ENCODE data around the gene ACSM5.
"Not testable (repeated sequence)": the region's sequence is repeated elsewhere in the genome, so short reads cannot be mapped to it uniquely, and the experiment has no call there.

Gene ACSM5

GRCh38 chr16:20430480-20430879 lies 21.1 kb downstream of the ACSM5 start:
- not testable (repeated sequence) for H3K27me3 ChIP-seq (ENCODE audit: control insufficient read depth, insufficient read depth, low read length); H3K9ac ChIP-seq (ENCODE audit: low read length); H3K9me3 ChIP-seq (ENCODE audit: control insufficient read depth, low read depth, low read length); H3K4me3 ChIP-seq (ENCODE audit: low read length); H3K4me1 ChIP-seq (ENCODE audit: control insufficient read depth, low read depth, low read length); H3K27ac ChIP-seq (ENCODE audit: low read length); H3K36me3 ChIP-seq (ENCODE audit: control insufficient read depth, low read depth, low read length)

GRCh38 chr16:20430948-20431347 lies 21.6 kb downstream of the ACSM5 start:
- Histone ChIP-seq H3K4me1 (ENCODE audit: control insufficient read depth, low read depth, low read length) (no peaks in the 10 kb centered on the region), H3K9ac (ENCODE audit: low read length) (no peak overlapping the region), H3K27me3 (ENCODE audit: control insufficient read depth, insufficient read depth, low read length) (no peaks in the 10 kb centered on the region), H3K9me3 (ENCODE audit: control insufficient read depth, low read depth, low read length) (no peaks in the 10 kb centered on the region), H3K36me3 (ENCODE audit: control insufficient read depth, low read depth, low read length) (no peaks in the 10 kb centered on the region), H3K27ac (ENCODE audit: low read length) (no peak overlapping the region), H3K4me3 (ENCODE audit: low read length) (no peak overlapping the region)

- not testable (repeated sequence) for H3K36me3 ChIP-seq (ENCODE audit: control insufficient read depth, low read depth, low read length); H3K27ac ChIP-seq (ENCODE audit: low read length); H3K27me3 ChIP-seq (ENCODE audit: control insufficient read depth, insufficient read depth, low read length); H3K9ac ChIP-seq (ENCODE audit: low read length); H3K4me3 ChIP-seq (ENCODE audit: low read length); H3K9me3 ChIP-seq (ENCODE audit: control insufficient read depth, low read depth, low read length); H3K4me1 ChIP-seq (ENCODE audit: control insufficient read depth, low read depth, low read length)
Measured at GRCh38 chr16:20438950-20439349, 29.6 kb downstream of the ACSM5 start.

- H3K36me3 ChIP-seq (ENCODE audit: control insufficient read depth, low read depth, low read length); H3K4me1 ChIP-seq (ENCODE audit: control insufficient read depth, low read depth, low read length); H3K27ac ChIP-seq (ENCODE audit: low read length); H3K9ac ChIP-seq (ENCODE audit: low read length); H3K9me3 ChIP-seq (ENCODE audit: control insufficient read depth, low read depth, low read length); H3K4me3 ChIP-seq (ENCODE audit: low read length); H3K27me3 ChIP-seq (ENCODE audit: control insufficient read depth, insufficient read depth, low read length): not testable (repeated sequence)
Measured at GRCh38 chr16:20439820-20440231, 30.5 kb downstream of the ACSM5 start.

GRCh38 chr16:20440731-20441130 lies 31.4 kb downstream of the ACSM5 start:
- H3K9ac ChIP-seq (ENCODE audit: low read length); H3K4me3 ChIP-seq (ENCODE audit: low read length); H3K36me3 ChIP-seq (ENCODE audit: control insufficient read depth, low read depth, low read length); H3K27me3 ChIP-seq (ENCODE audit: control insufficient read depth, insufficient read depth, low read length); H3K4me1 ChIP-seq (ENCODE audit: control insufficient read depth, low read depth, low read length); H3K27ac ChIP-seq (ENCODE audit: low read length); H3K9me3 ChIP-seq (ENCODE audit: control insufficient read depth, low read depth, low read length): not testable (repeated sequence)

- no peaks in the 10 kb centered on the region for H3K4me1 ChIP-seq (ENCODE audit: control insufficient read depth, low read depth, low read length)
- H3K4me3 ChIP-seq (ENCODE audit: low read length), result no peak overlapping the region
- H3K27ac ChIP-seq (ENCODE audit: low read length), result no peak overlapping the region
- H3K9me3 ChIP-seq (ENCODE audit: control insufficient read depth, low read depth, low read length), result no peaks in the 10 kb centered on the region
- no peak overlapping the region for H3K9ac ChIP-seq (ENCODE audit: low read length)
- H3K36me3 ChIP-seq (ENCODE audit: control insufficient read depth, low read depth, low read length), result no peaks in the 10 kb centered on the region
- H3K27me3 ChIP-seq (ENCODE audit: control insufficient read depth, insufficient read depth, low read length), result no peaks in the 10 kb centered on the region
Measured at GRCh38 chr16:20441191-20441590, 31.9 kb downstream of the ACSM5 start.

GRCh38 chr16:20441859-20442258 lies 32.5 kb downstream of the ACSM5 start:
- not testable (repeated sequence) for H3K4me3 ChIP-seq (ENCODE audit: low read length); H3K27ac ChIP-seq (ENCODE audit: low read length); H3K27me3 ChIP-seq (ENCODE audit: control insufficient read depth, insufficient read depth, low read length); H3K9ac ChIP-seq (ENCODE audit: low read length); H3K36me3 ChIP-seq (ENCODE audit: control insufficient read depth, low read depth, low read length); H3K4me1 ChIP-seq (ENCODE audit: control insufficient read depth, low read depth, low read length); H3K9me3 ChIP-seq (ENCODE audit: control insufficient read depth, low read depth, low read length)

- not testable (repeated sequence) for H3K4me3 ChIP-seq (ENCODE audit: low read length); H3K36me3 ChIP-seq (ENCODE audit: control insufficient read depth, low read depth, low read length); H3K9me3 ChIP-seq (ENCODE audit: control insufficient read depth, low read depth, low read length); H3K4me1 ChIP-seq (ENCODE audit: control insufficient read depth, low read depth, low read length); H3K27me3 ChIP-seq (ENCODE audit: control insufficient read depth, insufficient read depth, low read length); H3K27ac ChIP-seq (ENCODE audit: low read length); H3K9ac ChIP-seq (ENCODE audit: low read length)
Measured at GRCh38 chr16:20446652-20447393, 37.5 kb downstream of the ACSM5 start.

GRCh38 chr16:20451364-20451763 lies 42.0 kb downstream of the ACSM5 start, which contains the start of gene ACSM2A:
Gene ACSM2A, plus strand, starts transcription at chr16:20451521. Its CDS starts 8,594 bp downstream, at chr16:20460115.
- H3K27me3 ChIP-seq (ENCODE audit: control insufficient read depth, insufficient read depth, low read length); H3K9me3 ChIP-seq (ENCODE audit: control insufficient read depth, low read depth, low read length): not testable (repeated sequence)

GRCh38 chr16:20453633-20454032 lies 44.3 kb downstream of the ACSM5 start:
- H3K27ac ChIP-seq (ENCODE audit: low read length); H3K4me3 ChIP-seq (ENCODE audit: low read length); H3K4me1 ChIP-seq (ENCODE audit: control insufficient read depth, low read depth, low read length); H3K36me3 ChIP-seq (ENCODE audit: control insufficient read depth, low read depth, low read length); H3K27me3 ChIP-seq (ENCODE audit: control insufficient read depth, insufficient read depth, low read length); H3K9me3 ChIP-seq (ENCODE audit: control insufficient read depth, low read depth, low read length); H3K9ac ChIP-seq (ENCODE audit: low read length): not testable (repeated sequence)

More at GRCh38 chr16:20451364-20451763, 42.0 kb downstream of the ACSM5 start, which contains the start of gene ACSM2A:
- H3K36me3 ChIP-seq (ENCODE audit: control insufficient read depth, low read depth, low read length); H3K27ac ChIP-seq (ENCODE audit: low read length); H3K9ac ChIP-seq (ENCODE audit: low read length); H3K4me1 ChIP-seq (ENCODE audit: control insufficient read depth, low read depth, low read length); H3K4me3 ChIP-seq (ENCODE audit: low read length): not testable (repeated sequence)

- not testable (repeated sequence) for H3K4me3 ChIP-seq (ENCODE audit: low read length); H3K27ac ChIP-seq (ENCODE audit: low read length); H3K36me3 ChIP-seq (ENCODE audit: control insufficient read depth, low read depth, low read length); H3K9ac ChIP-seq (ENCODE audit: low read length); H3K9me3 ChIP-seq (ENCODE audit: control insufficient read depth, low read depth, low read length); H3K27me3 ChIP-seq (ENCODE audit: control insufficient read depth, insufficient read depth, low read length); H3K4me1 ChIP-seq (ENCODE audit: control insufficient read depth, low read depth, low read length)
Measured at GRCh38 chr16:20459227-20459626, 49.9 kb downstream of the ACSM5 start.

GRCh38 chr16:20460313-20460712 lies 51.0 kb downstream of the ACSM5 start:
- H3K9me3 ChIP-seq (ENCODE audit: control insufficient read depth, low read depth, low read length); H3K9ac ChIP-seq (ENCODE audit: low read length); H3K27ac ChIP-seq (ENCODE audit: low read length); H3K4me3 ChIP-seq (ENCODE audit: low read length); H3K4me1 ChIP-seq (ENCODE audit: control insufficient read depth, low read depth, low read length); H3K27me3 ChIP-seq (ENCODE audit: control insufficient read depth, insufficient read depth, low read length); H3K36me3 ChIP-seq (ENCODE audit: control insufficient read depth, low read depth, low read length): not testable (repeated sequence)
